GM12875 (cell line): ENCODE results near the gene OAS3.

Experiments used
- H3K4me3 ChIP-seq: one replicate; pipeline ENCODE4 v1.5.1; 2011; ENCODE audit warnings: low read depth, low read length, control low read depth
- CTCF ChIP-seq: IDR thresholded peaks from 2 replicates; pipeline ENCODE4 v1.5.1; 2011; ENCODE audit warnings: low read depth, mild to moderate bottlenecking, control low read depth, inconsistent platforms, low read length, moderate library complexity, borderline replicate concordance; ENCODE audit not compliant: insufficient read depth

Gene OAS3

DNA sequence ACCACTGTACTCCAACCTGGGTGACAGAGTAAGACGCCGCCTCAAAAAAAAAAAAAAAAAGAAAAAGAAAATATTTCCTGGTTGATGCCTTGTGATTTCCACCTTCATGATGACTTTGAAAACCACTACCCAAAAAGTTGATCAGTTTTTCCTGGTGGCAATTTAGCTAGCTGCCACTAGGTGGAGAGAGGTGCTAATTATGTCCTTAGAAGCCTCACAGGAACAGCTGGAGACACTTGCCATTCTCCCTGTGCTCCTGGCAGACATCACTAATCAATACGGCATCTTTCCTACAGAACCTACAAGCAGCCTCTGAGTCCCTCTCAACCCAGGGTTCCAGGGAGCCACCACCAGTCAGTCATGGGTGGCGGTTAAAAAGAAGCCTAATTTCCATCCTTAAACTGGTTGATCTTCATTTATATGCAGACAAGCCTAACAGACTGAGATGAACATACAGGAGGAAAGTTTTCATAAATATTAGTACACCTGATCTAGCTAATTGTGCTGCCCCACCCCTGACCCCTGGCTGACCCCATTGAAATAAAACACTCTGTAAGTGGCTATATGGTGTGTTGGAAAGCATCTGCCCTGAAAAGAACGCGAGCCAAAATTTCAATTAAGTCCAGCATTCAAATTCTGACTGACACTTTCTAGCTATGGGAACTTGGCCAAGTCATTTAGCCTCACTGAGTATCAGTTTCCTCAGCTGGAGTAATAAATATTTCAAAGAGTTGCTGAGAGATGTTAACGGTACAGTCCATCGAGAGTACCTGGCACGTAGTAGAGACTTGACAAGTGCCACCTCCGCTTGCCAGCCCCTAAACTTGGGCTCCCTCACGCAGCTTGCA lies 37.8 kb upstream of the OAS3 start:
- peak; percentile 74 for TF ChIP-seq CTCF
- no peak overlapping the region for H3K4me3 ChIP-seq

GRCh38 chr12:112901271-112901670 lies 37.0 kb upstream of the OAS3 start:
- no peak overlapping the region for H3K4me3 ChIP-seq
- TF ChIP-seq CTCF: no peak

- TF ChIP-seq CTCF: no peak
Measured at GRCh38 chr12:112904571-112904970, 33.7 kb upstream of the OAS3 start.

GRCh38 chr12:112905451-112906089 lies 32.7 kb upstream of the OAS3 start:
- TF ChIP-seq CTCF: no peak
- no peak overlapping the region for H3K4me3 ChIP-seq

More at GRCh38 chr12:112904571-112904970, 33.7 kb upstream of the OAS3 start:
- H3K4me3 ChIP-seq: no peak overlapping the region

DNA sequence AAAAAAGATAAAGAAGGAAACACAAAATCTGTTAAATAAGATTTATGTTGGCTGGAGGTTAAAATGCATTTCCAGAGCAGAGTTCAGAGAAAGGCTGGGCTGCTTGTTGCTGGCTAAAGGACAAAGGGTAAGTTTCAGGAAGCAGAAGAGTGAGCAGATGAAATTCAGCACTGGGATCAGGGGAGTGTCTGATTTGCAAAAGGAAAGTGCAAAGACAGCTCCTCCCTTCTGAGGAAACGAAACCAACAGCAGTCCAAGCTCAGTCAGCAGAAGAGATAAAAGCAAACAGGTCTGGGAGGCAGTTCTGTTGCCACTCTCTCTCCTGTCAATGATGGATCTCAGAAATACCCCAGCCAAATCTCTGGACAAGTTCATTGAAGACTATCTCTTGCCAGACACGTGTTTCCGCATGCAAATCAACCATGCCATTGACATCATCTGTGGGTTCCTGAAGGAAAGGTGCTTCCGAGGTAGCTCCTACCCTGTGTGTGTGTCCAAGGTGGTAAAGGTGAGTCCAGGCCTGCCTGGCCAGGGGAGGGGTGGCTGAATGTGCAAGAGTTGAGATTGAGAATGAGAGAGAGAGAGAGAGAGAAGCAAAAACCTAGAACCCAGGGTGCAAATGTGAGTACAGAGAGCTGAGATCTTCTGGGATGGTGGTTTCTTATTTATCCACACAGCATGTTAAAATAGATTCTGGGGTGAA lies 31.4 kb upstream of the OAS3 start, which contains the start of gene OAS1:
OAS1 (plus strand) TSS at position 251 of the 703 bp plus-strand sequence; CDS start at position 329, 78 bp downstream.
- H3K4me3 ChIP-seq: peak within 1 kb of the TSS; percentile 44
- no peak for TF ChIP-seq CTCF

- H3K4me3 ChIP-seq: peak overlapping the region; percentile 44
- TF ChIP-seq CTCF: no peak
Measured at GRCh38 chr12:112907415-112908157, 30.7 kb upstream of the OAS3 start.
